Panc1 (cell line): ENCODE results near the gene VWA5B1.

ENCODE experiments used
- CTCF ChIP-seq: fragments of 450-650 bp; IDR thresholded peaks from 2 replicates; pipeline ENCODE4 v1.5.1; 2017; ENCODE audit warnings: mild to moderate bottlenecking
- POLR2AphosphoS5 ChIP-seq: IDR thresholded peaks from 2 replicates; pipeline ENCODE4 v1.6.1; 2012; ENCODE audit warnings: mild to moderate bottlenecking, low read depth, low read length, moderate library complexity
- SIN3A ChIP-seq: IDR thresholded peaks from 2 replicates; pipeline ENCODE4 v1.6.1; 2012; ENCODE audit warnings: low read depth, mild to moderate bottlenecking, low read length, moderate library complexity, borderline replicate concordance; ENCODE audit not compliant: insufficient read depth
- TCF7L2 ChIP-seq: IDR thresholded peaks from 2 replicates; pipeline ENCODE4 v1.6.1; 2011; ENCODE audit warnings: mild to moderate bottlenecking, low read depth, low read length, inconsistent platforms
- TF ChIP-seq, protein P1 (sequence below), 2 experiments: IDR thresholded peaks; 2 replicates each; pipeline ENCODE4 v1.6.1; 2011 to 2012; ENCODE audit warnings: low read depth in 2 of 2, control low read depth in 1 of 2, low read length in 1 of 2, mild to moderate bottlenecking in 1 of 2, moderate library complexity in 1 of 2; ENCODE audit not compliant: insufficient read depth in 1 of 2

DNA sequence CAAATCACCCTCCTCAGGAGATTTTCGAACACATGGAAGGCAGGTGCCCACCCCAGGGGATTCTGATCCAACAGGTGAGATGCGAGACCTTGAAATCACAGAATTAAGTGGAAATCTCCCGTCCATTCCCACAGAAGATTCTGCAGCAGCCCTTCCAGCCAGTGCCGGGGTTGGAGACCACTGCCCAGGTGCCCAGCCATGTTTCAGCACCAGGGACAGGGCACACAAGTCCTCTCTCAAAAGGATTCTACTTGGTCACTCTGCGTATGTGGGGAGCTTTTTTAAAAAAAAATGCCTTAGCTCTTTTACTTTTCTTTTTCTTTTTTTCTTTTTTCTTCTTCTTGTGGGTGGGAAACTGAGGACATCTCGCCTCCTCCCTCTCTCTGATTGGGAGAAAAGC lies 80.7 kb downstream of the VWA5B1 start:
- TF ChIP-seq CTCF (no peak), POLR2AphosphoS5 (no peak), SIN3A (no peak), TCF7L2 (no peak)
- TF ChIP-seq, protein P1, sequence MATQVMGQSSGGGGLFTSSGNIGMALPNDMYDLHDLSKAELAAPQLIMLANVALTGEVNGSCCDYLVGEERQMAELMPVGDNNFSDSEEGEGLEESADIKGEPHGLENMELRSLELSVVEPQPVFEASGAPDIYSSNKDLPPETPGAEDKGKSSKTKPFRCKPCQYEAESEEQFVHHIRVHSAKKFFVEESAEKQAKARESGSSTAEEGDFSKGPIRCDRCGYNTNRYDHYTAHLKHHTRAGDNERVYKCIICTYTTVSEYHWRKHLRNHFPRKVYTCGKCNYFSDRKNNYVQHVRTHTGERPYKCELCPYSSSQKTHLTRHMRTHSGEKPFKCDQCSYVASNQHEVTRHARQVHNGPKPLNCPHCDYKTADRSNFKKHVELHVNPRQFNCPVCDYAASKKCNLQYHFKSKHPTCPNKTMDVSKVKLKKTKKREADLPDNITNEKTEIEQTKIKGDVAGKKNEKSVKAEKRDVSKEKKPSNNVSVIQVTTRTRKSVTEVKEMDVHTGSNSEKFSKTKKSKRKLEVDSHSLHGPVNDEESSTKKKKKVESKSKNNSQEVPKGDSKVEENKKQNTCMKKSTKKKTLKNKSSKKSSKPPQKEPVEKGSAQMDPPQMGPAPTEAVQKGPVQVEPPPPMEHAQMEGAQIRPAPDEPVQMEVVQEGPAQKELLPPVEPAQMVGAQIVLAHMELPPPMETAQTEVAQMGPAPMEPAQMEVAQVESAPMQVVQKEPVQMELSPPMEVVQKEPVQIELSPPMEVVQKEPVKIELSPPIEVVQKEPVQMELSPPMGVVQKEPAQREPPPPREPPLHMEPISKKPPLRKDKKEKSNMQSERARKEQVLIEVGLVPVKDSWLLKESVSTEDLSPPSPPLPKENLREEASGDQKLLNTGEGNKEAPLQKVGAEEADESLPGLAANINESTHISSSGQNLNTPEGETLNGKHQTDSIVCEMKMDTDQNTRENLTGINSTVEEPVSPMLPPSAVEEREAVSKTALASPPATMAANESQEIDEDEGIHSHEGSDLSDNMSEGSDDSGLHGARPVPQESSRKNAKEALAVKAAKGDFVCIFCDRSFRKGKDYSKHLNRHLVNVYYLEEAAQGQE (IDR thresholded peaks at IDR 0.05; ENCODE audit: insufficient read depth in 1 of 2, low read depth in 2 of 2, low read length in 1 of 2): peak; percentile 83 to 87
